IMR-90 (cell line): Measurements from ENCODE around the gene TAF1. TPM values are rescaled to one million over a fixed set of nuclear protein-coding genes. Genes with fewer than 3 reads are reported as not detected.
"Not testable (repeated sequence)": the region's sequence is repeated elsewhere in the genome, so short reads cannot be mapped to it uniquely, and the experiment has no call there.

Experiments
- ATAC-seq: fragments of 200-7000 bp; cut with Tn5 transposase; 2 replicates; pipeline ENCODE4 v1.9.1; 2020; ENCODE audit warnings: low read depth, mild to moderate bottlenecking, moderate library complexity
- BruUV-seq: library from RNA; stranded (reverse); fragments of 400-500 nt; replicated peaks from 2 replicates; lab custom pipeline; 2021; lab: Mats Ljungman, UMichigan
- CTCF ChIA-PET: fragments of 300-600 bp; formaldehyde crosslinking; extraction: SDS; loops from one replicate; lab custom pipeline; 2021; ENCODE audit warnings: antibody characterized with exemption; lab: Yijun Ruan, JAX
- POLR2A ChIA-PET: fragments of 300-600 bp; sonication (Branson Sonifier 250); formaldehyde crosslinking; loops from one replicate; lab custom pipeline; 2022; ENCODE audit warnings: antibody characterized with exemption; ENCODE audit not compliant: unreplicated experiment; lab: Charles Lee
- DNase-seq: peaks from one replicate; pipeline ENCODE4 v3.0.0; 2013
- H2AFZ ChIP-seq: replicated peaks from 2 replicates; pipeline ENCODE3; 2013; ENCODE audit warnings: low read length, mild to moderate bottlenecking; ENCODE audit not compliant: poor library complexity
- H2AK5ac ChIP-seq: 2 replicates; pipeline ENCODE4 v1.6.1; 2013; ENCODE audit warnings: low read depth, low read length, inconsistent platforms
- H2AK9ac ChIP-seq: replicated peaks from 2 replicates; pipeline ENCODE3; 2013; ENCODE audit warnings: mild to moderate bottlenecking, low read depth, low read length, moderate library complexity; ENCODE audit not compliant: poor library complexity
- H2BK120ac ChIP-seq: 2 replicates; pipeline ENCODE4 v1.6.1; 2013; ENCODE audit warnings: low read depth, low read length, inconsistent platforms
- H2BK15ac ChIP-seq: 3 replicates; pipeline ENCODE4 v1.6.1; 2013; ENCODE audit warnings: low read depth, low read length, inconsistent platforms
- H2BK20ac ChIP-seq: 2 replicates; pipeline ENCODE4 v1.6.1; 2013; ENCODE audit warnings: low read depth, mild to moderate bottlenecking, inconsistent platforms, low read length, moderate library complexity
- H2BK5ac ChIP-seq: 2 replicates; pipeline ENCODE4 v1.6.1; 2013; ENCODE audit warnings: mild to moderate bottlenecking, low read depth, low read length, inconsistent platforms; ENCODE audit not compliant: poor library complexity, severe bottlenecking
- H3K14ac ChIP-seq: replicated peaks from 2 replicates; pipeline ENCODE4 v1.6.1; 2013; ENCODE audit warnings: low read depth, low read length, inconsistent platforms
- H3K18ac ChIP-seq: 2 replicates; pipeline ENCODE4 v1.6.1; 2013; ENCODE audit warnings: low read depth, low read length, control low read depth
- H3K23ac ChIP-seq: 2 replicates; pipeline ENCODE4 v1.6.1; 2013; ENCODE audit warnings: low read depth, low read length, inconsistent platforms
- H3K27ac ChIP-seq: 2 replicates; pipeline ENCODE4 v1.5.1; 2013; ENCODE audit warnings: mild to moderate bottlenecking, control low read depth, low read length; ENCODE audit not compliant: insufficient read depth
- H3K27me3 ChIP-seq: 2 replicates; pipeline ENCODE4 v1.6.1; 2013; ENCODE audit warnings: low read length; ENCODE audit not compliant: control insufficient read depth, insufficient read depth
- H3K36me3 ChIP-seq: 2 replicates; pipeline ENCODE4 v1.6.1; 2013; ENCODE audit warnings: low read length, mixed read lengths; ENCODE audit not compliant: control insufficient read depth, insufficient read depth
- H3K4ac ChIP-seq: 2 replicates; pipeline ENCODE4 v1.6.1; 2013; ENCODE audit warnings: low read depth, low read length, inconsistent platforms
- H3K4me1 ChIP-seq: 2 replicates; pipeline ENCODE4 v1.6.1; 2013; ENCODE audit warnings: low read length, mixed read lengths; ENCODE audit not compliant: control insufficient read depth, insufficient read depth
- H3K4me2 ChIP-seq: 2 replicates; pipeline ENCODE4 v1.6.1; 2013; ENCODE audit warnings: low read depth, mild to moderate bottlenecking, control low read depth, low read length, moderate library complexity
- H3K4me3 ChIP-seq: 2 replicates; pipeline ENCODE4 v1.5.1; 2013; ENCODE audit warnings: low read depth, mild to moderate bottlenecking, control low read depth, low read length, moderate library complexity; ENCODE audit not compliant: insufficient read depth
- H3K56ac ChIP-seq: 2 replicates; pipeline ENCODE4 v1.6.1; 2013; ENCODE audit warnings: low read length, inconsistent platforms; ENCODE audit not compliant: insufficient read depth; ENCODE audit errors: extremely low read depth
- H3K79me1 ChIP-seq, 2 experiments: 2 replicates each; pipeline ENCODE4 v1.6.1; 2013; ENCODE audit warnings: low read length in 2 of 2, inconsistent platforms in 1 of 2, low read depth in 1 of 2
- H3K9ac ChIP-seq: 2 replicates; pipeline ENCODE4 v1.6.1; 2013; ENCODE audit warnings: low read depth, low read length, control low read depth
- H3K9me1 ChIP-seq: 2 replicates; pipeline ENCODE4 v1.6.1; 2013; ENCODE audit warnings: low read length, inconsistent platforms; ENCODE audit not compliant: insufficient read depth
- H3K9me3 ChIP-seq: 2 replicates; pipeline ENCODE4 v1.6.1; 2013; ENCODE audit warnings: low read length; ENCODE audit not compliant: control insufficient read depth, insufficient read depth
- H4K20me1 ChIP-seq: 2 replicates; pipeline ENCODE4 v1.6.1; 2013; ENCODE audit warnings: low read length, inconsistent platforms; ENCODE audit not compliant: insufficient read depth
- H4K5ac ChIP-seq: 2 replicates; pipeline ENCODE4 v1.6.1; 2013; ENCODE audit warnings: mild to moderate bottlenecking, low read depth, low read length, control low read depth
- H4K8ac ChIP-seq, 2 experiments: 2 replicates each; pipeline ENCODE4 v1.6.1; 2013; ENCODE audit warnings: low read depth in 2 of 2, low read length in 2 of 2, control low read depth in 1 of 2, inconsistent platforms in 1 of 2
- H4K91ac ChIP-seq: 2 replicates; pipeline ENCODE4 v1.6.1; 2013; ENCODE audit warnings: low read depth, low read length, inconsistent platforms; ENCODE audit not compliant: insufficient read depth
- BHLHE40 ChIP-seq: fragments of 150-350 bp; IDR thresholded peaks from 2 replicates; pipeline ENCODE4 v1.6.1; 2016; ENCODE audit warnings: mild to moderate bottlenecking, low read depth, low read length
- CEBPB ChIP-seq: IDR thresholded peaks from 2 replicates; pipeline ENCODE4 v1.6.1; 2012; ENCODE audit warnings: low read depth, low read length, improper control_type of control experiment
- CHD1 ChIP-seq: IDR thresholded peaks from 2 replicates; pipeline ENCODE4 v1.6.1; 2012; ENCODE audit warnings: low read depth, low read length, improper control_type of control experiment
- FOS ChIP-seq: fragments of 150-350 bp; IDR thresholded peaks from 2 replicates; pipeline ENCODE4 v1.6.1; 2016; ENCODE audit warnings: low read depth, low read length
- MAZ ChIP-seq: IDR thresholded peaks from 2 replicates; pipeline ENCODE4 v1.6.1; 2012; ENCODE audit warnings: low read depth, mild to moderate bottlenecking, low read length, improper control_type of control experiment, moderate library complexity, borderline replicate concordance
- RFX5 ChIP-seq: IDR thresholded peaks from 2 replicates; pipeline ENCODE4 v1.8.0; 2012; ENCODE audit warnings: low read depth, mild to moderate bottlenecking, low read length, moderate library complexity
- SMC3 ChIP-seq: fragments of 150-350 bp; IDR thresholded peaks from 2 replicates; pipeline ENCODE4 v1.6.1; 2016; ENCODE audit warnings: low read depth, mild to moderate bottlenecking, antibody characterized with exemption, low read length, moderate library complexity
- WGBS, 2 experiments: methylation state at CpG; one replicate each; pipeline versions ENCODE4 v1.1.5 to v1.1.7; 2013; ENCODE audit warnings: missing lambda C conversion rate in 2 of 2; ENCODE audit not compliant: insufficient read length in 1 of 2; ENCODE audit errors: extremely low coverage in 2 of 2; 5-methylcytosine and 5-hydroxymethylcytosine counted together
- dilution Hi-C: fragments of 300-500 bp; cut with HindIII; formaldehyde crosslinking; loops from one replicate; pipeline ENCODE4 v1.14.3; 2018; ENCODE audit warnings: low sequenced_read_pairs; ENCODE audit not compliant: unreplicated experiment
- in situ Hi-C: fragments of 300-500 bp; cut with MboI; formaldehyde crosslinking; loops from 3 replicates; pipeline ENCODE4 v1.14.3; 2019; ENCODE audit warnings: low sequenced_read_pairs, inconsistent platforms, mixed read lengths
- intact Hi-C: fragments of 100-400 bp; cut with micrococcal nuclease; formaldehyde crosslinking; loops from 2 replicates; pipeline ENCODE4 v1.10.0; 2022
- polyA plus RNA-seq, 3 experiments: library from polyadenylated mRNA; depleted of rRNA; stranded (reverse); fragments of >200 nt; gene quantifications; 2 replicates each; pipeline ENCODE4 v1.2.3, GENCODE V29; 2012; ENCODE audit warnings: low replicate concordance in 1 of 3
- total RNA-seq: library from RNA; depleted of rRNA; stranded (reverse); fragments of >200 nt; gene quantifications from 2 replicates; pipeline ENCODE4 v1.2.3, GENCODE V29; 2012

Gene TAF1
- total and polyA plus RNA-seq, 2 of the 4 experiments (the other 2 are of a cell fraction), result 15.7 to 25.5 TPM

DNA sequence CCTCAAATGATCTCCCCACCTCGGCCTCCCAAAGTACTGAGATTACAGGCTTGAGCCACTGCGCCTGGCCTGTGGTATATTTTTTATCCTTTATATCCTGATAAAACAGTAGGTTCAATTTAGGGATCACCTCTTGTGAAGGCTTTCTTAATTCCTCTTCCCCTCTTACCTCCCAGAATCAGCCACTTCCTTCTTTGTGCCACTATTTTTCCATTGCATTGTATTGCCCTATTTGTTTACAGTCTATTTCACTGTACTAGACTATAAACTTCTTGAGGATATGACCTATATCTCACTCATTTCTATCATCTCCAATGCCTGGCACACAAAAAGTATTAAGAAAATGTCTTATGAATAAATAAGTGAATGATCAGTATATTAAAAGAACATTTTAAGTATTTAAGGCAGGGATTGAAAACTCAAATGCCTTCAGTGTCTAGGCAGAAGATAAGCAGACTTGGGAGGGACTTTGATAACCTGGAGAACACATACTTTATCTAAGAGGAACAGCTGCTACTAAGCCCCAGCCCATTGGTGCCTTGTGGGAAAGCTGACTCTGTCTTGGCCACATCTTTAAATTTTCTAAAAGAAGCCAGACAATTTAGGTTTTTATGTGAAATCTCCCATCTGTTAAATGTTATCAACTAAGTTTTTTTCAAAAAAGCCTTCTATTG, 84.4 kb downstream of the TAF1 start:
- Histone ChIP-seq H3K4me3 (no peak overlapping the region), H3K14ac (no peak overlapping the region), H3K9me3 (no peaks in the 10 kb centered on the region), H2AK5ac (no peak overlapping the region), H3K27me3 (no peaks in the 10 kb centered on the region), H3K4me2 (no peak overlapping the region), H3K27ac (no peak overlapping the region), H2AK9ac (no peak overlapping the region), H3K9me1 (no peaks in the 10 kb centered on the region), H3K56ac (no peak overlapping the region), H4K5ac (no peak overlapping the region), H2AFZ (no peak overlapping the region), H3K36me3 (peaks cover 8% of the 10 kb centered on the region), H2BK120ac (no peak overlapping the region), H3K79me1 (no peaks in the 10 kb centered on the region), H2BK15ac (no peak overlapping the region), H3K4me1 (no peaks in the 10 kb centered on the region; the same call in 1 of the 2 replicates), H4K91ac (no peak overlapping the region), H3K23ac (no peak overlapping the region), H3K18ac (no peak overlapping the region), H4K20me1 (no peaks in the 10 kb centered on the region), H4K8ac (no peak overlapping the region), H3K4ac (no peak overlapping the region), H3K9ac (no peak overlapping the region), H2BK20ac (no peak overlapping the region), H2BK5ac (no peak overlapping the region)
- in situ Hi-C loops, result no loop called here
- no peak for ATAC-seq
- BruUV-seq, result no TSS peak
- dilution Hi-C loops, result no loop called here
- TF ChIP-seq RFX5 (no peak), BHLHE40 (no peak), MAZ (no peak), CHD1 (no peak), FOS (no peak), SMC3 (no peak), CEBPB (no peak)
- no peak for DNase-seq
- intact Hi-C loops, result loop anchor here (5.0 kb wide), 1 partner anchor 82 kb away; the partner anchor contains the start of gene OGT
- WGBS, 2 experiments, result no CpG with 5 or more reads among the region's 2 CpGs
- ChIA-PET POLR2A (no interaction called here), CTCF (no interaction called here)

DNA sequence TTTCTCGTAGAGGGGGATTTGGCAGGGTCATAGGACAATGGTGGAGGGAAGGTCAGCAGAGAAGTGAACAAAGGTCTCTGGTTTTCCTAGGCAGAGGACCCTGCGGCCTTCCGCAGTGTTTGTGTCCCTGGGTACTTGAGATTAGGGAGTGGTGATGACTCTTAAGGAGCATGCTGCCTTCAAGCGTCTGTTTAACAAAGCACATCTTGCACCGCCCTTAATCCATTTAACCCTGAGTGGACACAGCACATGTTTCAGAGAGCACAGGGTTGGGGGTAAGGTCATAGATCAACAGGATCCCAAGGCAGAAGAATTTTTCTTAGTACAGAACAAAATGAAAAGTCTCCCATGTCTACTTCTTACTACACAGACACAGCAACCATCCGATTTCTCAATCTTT, 85.4 kb downstream of the TAF1 start:
- H3K18ac ChIP-seq, H3K56ac ChIP-seq, H4K20me1 ChIP-seq, H3K4me1 ChIP-seq, H2BK20ac ChIP-seq, H3K9ac ChIP-seq, H4K91ac ChIP-seq, H2AFZ ChIP-seq, H3K27me3 ChIP-seq, in situ Hi-C loops, ATAC-seq, H3K9me1 ChIP-seq, H4K8ac ChIP-seq, H2AK5ac ChIP-seq, H2BK120ac ChIP-seq, H3K4ac ChIP-seq, H3K79me1 ChIP-seq, H2AK9ac ChIP-seq, H2BK5ac ChIP-seq, DNase-seq, H4K5ac ChIP-seq, CTCF ChIA-PET, H3K23ac ChIP-seq, H3K4me3 ChIP-seq, H2BK15ac ChIP-seq, H3K4me2 ChIP-seq, H3K9me3 ChIP-seq, POLR2A ChIA-PET, dilution Hi-C loops, BruUV-seq, H3K14ac ChIP-seq, H3K27ac ChIP-seq: not testable (repeated sequence)
- H3K36me3 ChIP-seq, result peaks cover 12% of the 10 kb centered on the region
- no CpG with 5 or more reads among the region's 6 CpGs for WGBS, 2 experiments
- intact Hi-C loops, result loop anchor here (5.0 kb wide), 1 partner anchor 81 kb away; the partner anchor contains the start of gene OGT
